Transverse colon (tissue), 3 donors: ENCODE results near the gene SCAPER.

ENCODE experiments used
- EP300 ChIP-seq: sonication (generic); formaldehyde crosslinking; IDR thresholded peaks from one replicate; pipeline ENCODE4 v1.6.1; 2017; ENCODE audit warnings: antibody characterized with exemption, low read depth
- TF ChIP-seq, protein P1 (sequence below), 5 experiments: fragments of 200-600 bp in 3 of 5; fragments of 450-650 bp in 2 of 5; sonication (generic) in 3 of 5; IDR thresholded peaks; 1 replicate in 2 of 5; 2 replicates in 3 of 5; pipeline ENCODE4 v1.5.1; 2016 to 2017; ENCODE audit warnings: antibody characterized with exemption in 5 of 5, inconsistent platforms in 3 of 5, mild to moderate bottlenecking in 2 of 5, moderate library complexity in 1 of 5

- TF ChIP-seq, protein P1, sequence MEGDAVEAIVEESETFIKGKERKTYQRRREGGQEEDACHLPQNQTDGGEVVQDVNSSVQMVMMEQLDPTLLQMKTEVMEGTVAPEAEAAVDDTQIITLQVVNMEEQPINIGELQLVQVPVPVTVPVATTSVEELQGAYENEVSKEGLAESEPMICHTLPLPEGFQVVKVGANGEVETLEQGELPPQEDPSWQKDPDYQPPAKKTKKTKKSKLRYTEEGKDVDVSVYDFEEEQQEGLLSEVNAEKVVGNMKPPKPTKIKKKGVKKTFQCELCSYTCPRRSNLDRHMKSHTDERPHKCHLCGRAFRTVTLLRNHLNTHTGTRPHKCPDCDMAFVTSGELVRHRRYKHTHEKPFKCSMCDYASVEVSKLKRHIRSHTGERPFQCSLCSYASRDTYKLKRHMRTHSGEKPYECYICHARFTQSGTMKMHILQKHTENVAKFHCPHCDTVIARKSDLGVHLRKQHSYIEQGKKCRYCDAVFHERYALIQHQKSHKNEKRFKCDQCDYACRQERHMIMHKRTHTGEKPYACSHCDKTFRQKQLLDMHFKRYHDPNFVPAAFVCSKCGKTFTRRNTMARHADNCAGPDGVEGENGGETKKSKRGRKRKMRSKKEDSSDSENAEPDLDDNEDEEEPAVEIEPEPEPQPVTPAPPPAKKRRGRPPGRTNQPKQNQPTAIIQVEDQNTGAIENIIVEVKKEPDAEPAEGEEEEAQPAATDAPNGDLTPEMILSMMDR (IDR thresholded peaks at IDR 0.05) = no peak
- TF ChIP-seq EP300 = no peak
Observed at GRCh38 chr15:76303909-76304308, 601.2 kb downstream of the SCAPER start.
